ENCODE data around the gene ZNF546. TPM values are rescaled to one million over a fixed set of nuclear protein-coding genes. Genes with fewer than 3 reads are reported as not detected.
A peak's percentile ranks its signal among the peaks of the same experiment; 100 is the strongest.
"Not testable (repeated sequence)": the region's sequence is repeated elsewhere in the genome, so short reads cannot be mapped to it uniquely, and the experiment has no call there.

Gene ZNF546
- 1 to 10 TPM in 2 of 4 donors, under 1 TPM in 2; 0.30 to 4.8 (median 1.4) TPM for total RNA-seq

- WGBS, 2 donors = 4% methylated on average over 47 to 49 of the region's 53 CpGs
- peak within 1 kb of the TSS; percentile 62 for H3K4me3 ChIP-seq (ENCODE audit: low read depth, poor library complexity, severe bottlenecking)
- peak; percentile 91 to 99 for DNase-seq (ENCODE audit: low spot score in 2 of 2)
- intact Hi-C loops (cut with DNase I; ENCODE audit: low total_unique reads) = no loop called here
- TF ChIP-seq POLR2A (IDR thresholded peaks at IDR 0.05) = peak in 1 of 2 donors; percentile 74
- no peak for TF ChIP-seq CTCF (IDR thresholded peaks at IDR 0.05)
Observed at GRCh38 chr19:39996811-39997637, at the start of gene ZNF546. ZNF546 (plus strand) TSS chr19:39997060; CDS start chr19:39998327, 1,267 bp downstream.

GRCh38 chr19:39949026-39949747, 47.7 kb upstream of the ZNF546 start:
- TF ChIP-seq POLR2A (IDR thresholded peaks at IDR 0.05) (no peak), CTCF (IDR thresholded peaks at IDR 0.05) (no peak)
- intact Hi-C loops (cut with DNase I; ENCODE audit: low total_unique reads) = no loop called here
- H3K4me3 ChIP-seq (ENCODE audit: low read depth, poor library complexity, severe bottlenecking) = no peak overlapping the region
- DNase-seq (ENCODE audit: low spot score in 2 of 2) = no peak
- WGBS, 2 donors = 88 to 90% methylated on average over 2 of the region's 2 CpGs

GRCh38 chr19:39951065-39951650, 45.7 kb upstream of the ZNF546 start:
- WGBS, 2 donors = 81 to 83% methylated on average over 2 of the region's 2 CpGs
- intact Hi-C loops (cut with DNase I; ENCODE audit: low total_unique reads) = no loop called here
- DNase-seq (ENCODE audit: low spot score in 2 of 2) = no peak
- no peak overlapping the region for H3K4me3 ChIP-seq (ENCODE audit: low read depth, poor library complexity, severe bottlenecking)
- TF ChIP-seq CTCF (IDR thresholded peaks at IDR 0.05) (no peak), POLR2A (IDR thresholded peaks at IDR 0.05) (no peak)

GRCh38 chr19:39951686-39952085, 45.2 kb upstream of the ZNF546 start:
- no peak for DNase-seq (ENCODE audit: low spot score in 2 of 2)
- no peak overlapping the region for H3K4me3 ChIP-seq (ENCODE audit: low read depth, poor library complexity, severe bottlenecking)
- intact Hi-C loops (cut with DNase I; ENCODE audit: low total_unique reads) = no loop called here
- TF ChIP-seq CTCF (IDR thresholded peaks at IDR 0.05) (no peak), POLR2A (IDR thresholded peaks at IDR 0.05) (no peak)
- WGBS, 2 donors = 40 to 56% methylated on average over 3 of the region's 3 CpGs

- intact Hi-C loops (cut with DNase I; ENCODE audit: low total_unique reads) = no loop called here
- no peak for TF ChIP-seq CTCF (IDR thresholded peaks at IDR 0.05)
- TF ChIP-seq POLR2A (IDR thresholded peaks at IDR 0.05) = no peak
- H3K4me3 ChIP-seq (ENCODE audit: low read depth, poor library complexity, severe bottlenecking) = no peak overlapping the region
- no peak for DNase-seq (ENCODE audit: low spot score in 2 of 2)
- WGBS, 2 donors = 86 to 91% methylated on average over 7 of the region's 7 CpGs
Observed at GRCh38 chr19:39953915-39954314, 42.9 kb upstream of the ZNF546 start.

- DNase-seq (ENCODE audit: low spot score in 2 of 2); H3K4me3 ChIP-seq (ENCODE audit: low read depth, poor library complexity, severe bottlenecking); intact Hi-C loops (cut with DNase I; ENCODE audit: low total_unique reads): not testable (repeated sequence)
- WGBS, 2 donors = 91 to 93% methylated on average over 5 of the region's 5 CpGs
Observed at GRCh38 chr19:39957886-39958285, 39.0 kb upstream of the ZNF546 start.

- H3K4me3 ChIP-seq (ENCODE audit: low read depth, poor library complexity, severe bottlenecking); intact Hi-C loops (cut with DNase I; ENCODE audit: low total_unique reads); DNase-seq (ENCODE audit: low spot score in 2 of 2): not testable (repeated sequence)
- WGBS, 2 donors = 71 to 80% methylated on average over 3 of the region's 3 CpGs
Observed at GRCh38 chr19:39958942-39959341, 37.9 kb upstream of the ZNF546 start.

- WGBS, 2 donors = 56 to 65% methylated on average over 13 of the region's 13 CpGs
- DNase-seq (ENCODE audit: low spot score in 2 of 2); intact Hi-C loops (cut with DNase I; ENCODE audit: low total_unique reads); H3K4me3 ChIP-seq (ENCODE audit: low read depth, poor library complexity, severe bottlenecking): not testable (repeated sequence)
Observed at GRCh38 chr19:39959407-39959806, 37.5 kb upstream of the ZNF546 start.
